K562 (cell line): ENCODE measurements around the gene UBL5. TPM values are rescaled to one million over a fixed set of nuclear protein-coding genes. Genes with fewer than 3 reads are reported as not detected.
A peak's percentile ranks its signal among the peaks of the same experiment; 100 is the strongest.

ENCODE experiments used
- ATAC-seq: fragments of 200-7000 bp; cut with Tn5 transposase; 3 replicates; pipeline ENCODE4 v1.9.1; 2020; ENCODE audit warnings: moderate library complexity
- BruUV-seq: library from RNA; stranded (reverse); fragments of 400-500 nt; replicated peaks from 2 replicates; lab custom pipeline; 2021; lab: Mats Ljungman, UMichigan
- CTCF ChIA-PET: fragments of 300-600 bp; formaldehyde crosslinking; extraction: SDS; loops from one replicate; lab custom pipeline; 2021; ENCODE audit warnings: low intra/inter-chr PET ratio; lab: Yijun Ruan, JAX
- POLR2A ChIA-PET: fragments of 300-600, 350-650 bp; sonication (Branson Sonifier 250); formaldehyde crosslinking; extraction: SDS; loops from one replicate; lab custom pipeline; 2021; ENCODE audit warnings: antibody characterized with exemption, inconsistent platforms; lab: Yijun Ruan, JAX
- DNase-seq, 4 experiments: peaks; one replicate each; pipeline versions ENCODE4 v3.0.0 to v3.0.0-alpha.2; 2011 to 2018; ENCODE audit warnings: low spot score in 3 of 4, mixed read lengths in 3 of 4; ENCODE audit errors: extremely low read depth in 1 of 4
- FAIRE-seq: peaks from 2 replicates; lab custom pipeline; 2011; peaks lifted over from hg19 to GRCh38; lab: Jason Lieb, UNC
- H2AFZ ChIP-seq: 2 replicates; pipeline ENCODE4 v1.6.0; 2011; ENCODE audit warnings: low read depth, low read length, control low read depth, inconsistent platforms
- H3K27ac ChIP-seq: fragments of 200-600 bp; 3 replicates; pipeline ENCODE4 v1.8.0; 2011; ENCODE audit warnings: low read depth, mild to moderate bottlenecking, control low read depth, inconsistent platforms, low read length, moderate library complexity, mixed read lengths; ENCODE audit errors: extremely low read depth
- H3K27me3 ChIP-seq, 2 experiments: fragments of 300-600 bp in 1 of 2; 2 replicates in 1 of 2; 3 replicates in 1 of 2; pipeline versions ENCODE4 v1.6.0 to v1.8.0; 2011; ENCODE audit warnings: inconsistent platforms in 2 of 2, low read length in 2 of 2, mild to moderate bottlenecking in 1 of 2, mixed read lengths in 1 of 2, moderate library complexity in 1 of 2; ENCODE audit not compliant: control insufficient read depth in 2 of 2, insufficient read depth in 2 of 2
- H3K36me3 ChIP-seq: fragments of 300-600 bp; 3 replicates; pipeline ENCODE4 v1.8.0; 2011; ENCODE audit warnings: mild to moderate bottlenecking, low read length, inconsistent platforms; ENCODE audit not compliant: control insufficient read depth, insufficient read depth
- H3K4me1 ChIP-seq, 2 experiments: fragments of 200-600 bp in 1 of 2; replicated peaks in 1 of 2; 2 replicates in 1 of 2; 3 replicates in 1 of 2; pipeline versions ENCODE4 v1.5.1 to v1.8.0; 2011; ENCODE audit warnings: inconsistent platforms in 2 of 2, low read length in 2 of 2, mild to moderate bottlenecking in 1 of 2, mixed read lengths in 1 of 2, moderate library complexity in 1 of 2; ENCODE audit not compliant: control insufficient read depth in 2 of 2, insufficient read depth in 2 of 2
- H3K4me2 ChIP-seq: 2 replicates; pipeline ENCODE4 v1.6.1; 2011; ENCODE audit warnings: low read length, control low read depth, inconsistent platforms, mixed read lengths; ENCODE audit not compliant: insufficient read depth
- H3K4me3 ChIP-seq: fragments of 200-600 bp; sonication (generic), shearing (Covaris generic); 2 replicates; pipeline ENCODE4 v1.5.1; 2016; ENCODE audit warnings: control low read depth, inconsistent platforms
- H3K79me2 ChIP-seq: fragments of 200-600 bp; 3 replicates; pipeline ENCODE4 v1.8.0; 2011; ENCODE audit warnings: low read length, inconsistent platforms; ENCODE audit not compliant: control insufficient read depth, insufficient read depth
- H3K9ac ChIP-seq, 2 experiments: 2 replicates each; pipeline versions ENCODE4 v1.6.0 to v1.6.1; 2011; ENCODE audit warnings: low read depth in 2 of 2, low read length in 2 of 2, control low read depth in 1 of 2, inconsistent platforms in 1 of 2, mild to moderate bottlenecking in 1 of 2, mixed read lengths in 1 of 2; ENCODE audit not compliant: insufficient read depth in 1 of 2
- H3K9me1 ChIP-seq: one replicate; pipeline ENCODE4 v1.6.0; 2011; ENCODE audit warnings: inconsistent platforms, mild to moderate bottlenecking, low read length, moderate library complexity; ENCODE audit not compliant: control insufficient read depth, insufficient read depth
- H3K9me3 ChIP-seq: replicated peaks from 2 replicates; pipeline ENCODE4 v1.5.1; 2011; ENCODE audit warnings: low read depth, low read length, inconsistent platforms; ENCODE audit not compliant: control insufficient read depth, insufficient read depth
- H4K20me1 ChIP-seq: replicated peaks from 2 replicates; pipeline ENCODE4 v1.6.1; 2011; ENCODE audit warnings: low read length, inconsistent platforms, mixed read lengths; ENCODE audit not compliant: control insufficient read depth, insufficient read depth
- CEBPZ ChIP-seq: fragments of 150-350 bp; IDR thresholded peaks from 2 replicates; pipeline ENCODE4 v1.6.1; 2014; ENCODE audit warnings: low read depth, mild to moderate bottlenecking, low read length, borderline replicate concordance
- GMEB1 ChIP-seq: fragments of 250-450 bp; sonication (Bioruptor Pico); IDR thresholded peaks from 2 replicates; pipeline ENCODE4 v1.4.0; 2020; ENCODE audit warnings: mild to moderate bottlenecking
- HDAC6 ChIP-seq: IDR thresholded peaks from 2 replicates; pipeline ENCODE4 v1.6.1; 2012; ENCODE audit warnings: low read depth, mild to moderate bottlenecking, control low read depth, inconsistent platforms, low read length, moderate library complexity
- NR2C1 ChIP-seq, 2 experiments: fragments of 450-650 bp; IDR thresholded peaks; 2 replicates each; pipeline ENCODE4 v1.6.1; 2017; ENCODE audit warnings: mild to moderate bottlenecking in 2 of 2, antibody characterized with exemption in 1 of 2, inconsistent platforms in 1 of 2, missing compliant biosample characterization in 1 of 2, missing genetic modification characterization in 1 of 2
- RNF2 ChIP-seq: sonication (generic); IDR thresholded peaks from 2 replicates; pipeline ENCODE4 v1.6.1; 2016
- SMAD4 ChIP-seq: fragments of 250-450 bp; sonication (Bioruptor Pico); conservative IDR thresholded peaks from 2 replicates; pipeline ENCODE4 v1.8.0; 2021; ENCODE audit warnings: inconsistent platforms, mild to moderate bottlenecking, moderate library complexity
- STAT5A ChIP-seq: IDR thresholded peaks from 2 replicates; pipeline ENCODE4 v1.6.1; 2012; ENCODE audit warnings: low read length, inconsistent platforms, borderline replicate concordance
- ZMIZ1 ChIP-seq, 2 experiments: fragments of 150-350 bp in 1 of 2; IDR thresholded peaks; 2 replicates each; pipeline ENCODE4 v1.6.1; 2012 to 2016; ENCODE audit warnings: low read depth in 2 of 2, low read length in 2 of 2, mild to moderate bottlenecking in 1 of 2, moderate library complexity in 1 of 2
- WGBS: fragments of 100-300 bp; shearing (Covaris generic); methylation state at CpG from one replicate; pipeline ENCODE4 v1.1.6; 2016; ENCODE audit warnings: low coverage, mixed read lengths; ENCODE audit not compliant: insufficient coverage; ENCODE audit errors: missing lambda C conversion rate; 5-methylcytosine and 5-hydroxymethylcytosine counted together
- in situ Hi-C: fragments of 300-500 bp; cut with MboI; formaldehyde crosslinking; loops from 4 replicates; pipeline ENCODE4 v1.15.0; 2018; ENCODE audit warnings: inconsistent platforms, mixed read lengths
- intact Hi-C: fragments of 100-400 bp; cut with micrococcal nuclease; formaldehyde crosslinking; loops from 2 replicates; pipeline ENCODE4 v1.14.2; 2022
- polyA plus RNA-seq, 8 experiments: library from polyadenylated mRNA; depleted of rRNA in 4 of 8; stranded (reverse) in 5 of 8; unstranded in 3 of 8; fragments of >200 nt; fragmentation: Nextera tagmentation in 2 of 8; fragmentation: Illumina TruSeq in 1 of 8; extraction: Ambion mirVana in 2 of 8; extraction: Trizol in 1 of 8; gene quantifications; 2 replicates each; pipeline versions ENCODE4 v1.2.1 to v1.2.3, GENCODE V29; 2011 to 2014; ENCODE audit warnings: inconsistent platforms in 1 of 8, missing spikeins in 1 of 8
- total RNA-seq, 7 experiments: library from RNA; depleted of rRNA in 6 of 7; stranded (reverse); fragments of >200 nt in 6 of 7; fragmentation: Illumina TruSeq in 2 of 7; extraction: Trizol in 2 of 7; gene quantifications; 2 replicates each; pipeline versions ENCODE4 v1.2.1 to v1.2.3, GENCODE V29; 2011 to 2021; ENCODE audit warnings: low replicate concordance in 1 of 7

UBL5 gene
- total and polyA plus RNA-seq, 9 of the 15 experiments (the other 6 are each of a cell fraction or from before 2014, with no cell fraction given) = 410 to 1,266 (median 613) TPM

- TF ChIP-seq NR2C1 (IDR thresholded peaks at IDR 0.05) = peak; percentile 78
- TF ChIP-seq NR2C1 (tag; IDR thresholded peaks at IDR 0.05) = peak; percentile 86
Measured at GRCh38 chr19:9857076-9857721, 29.5 kb downstream of the UBL5 start (continued).

- intact Hi-C loops = no loop called here
- no peak for TF ChIP-seq ZMIZ1 (IDR thresholded peaks at IDR 0.05; ENCODE audit: low read depth in 2 of 2, low read length in 2 of 2)
- TF ChIP-seq CEBPZ = no peak
- no peak for TF ChIP-seq STAT5A
- TF ChIP-seq SMAD4 (CRISPR knock-in tag) = peak; percentile 36; the same call in 1 of the 2 replicates
- no peak for TF ChIP-seq GMEB1 (CRISPR knock-in tag)
- TF ChIP-seq HDAC6 = no peak
- TF ChIP-seq RNF2 = no peak
Measured at GRCh38 chr19:9857920-9858746, 30.4 kb downstream of the UBL5 start.

More at GRCh38 chr19:9857920-9858746, 30.4 kb downstream of the UBL5 start:
- ChIA-PET CTCF (no interaction called here), POLR2A (interaction anchor here (0.8 to 1.4 kb wide), 3 partner anchors 10 to 20 kb away, joined by 3 to 5 read pairs (median 3); no protein-coding TSS in a partner anchor)
- Histone ChIP-seq H3K36me3 (no peaks in the 10 kb centered on the region), H3K27ac (no peak overlapping the region), H2AFZ (no peak overlapping the region), H3K9me1 (no peaks in the 10 kb centered on the region), H3K4me1 (peaks cover 12 to 22% of the 10 kb centered on the region in 2 experiments; a peak in 4 of 5 replicates), H3K4me3 (no peak overlapping the region), H4K20me1 (peaks cover 6% of the 10 kb centered on the region; the same call in 1 of the 2 replicates), H3K27me3 (peaks cover 3 to 18% of the 10 kb centered on the region in 2 experiments; a peak in 4 of 5 replicates), H3K9ac (no peak overlapping the region), H3K79me2 (no peaks in the 10 kb centered on the region), H3K9me3 (no peaks in the 10 kb centered on the region), H3K4me2 (no peak overlapping the region)
- 12% methylated on average over 9 of the region's 10 CpGs for WGBS
- ATAC-seq (peak; percentile 78), DNase-seq (peak in 2 of 4 experiments; percentile 43 to 56), FAIRE-seq (peak; percentile 58)
- BruUV-seq = no TSS peak
- in situ Hi-C loops = no loop called here
